NCI-H1417 (cell line): Measurements from ENCODE around the gene JAK2.
"Not testable (repeated sequence)": the region's sequence is repeated elsewhere in the genome, so short reads cannot be mapped to it uniquely, and the experiment has no call there.

ENCODE experiments used
- DNase-seq, 3 experiments: peaks; one replicate each; lab custom pipeline; 2025; lab: John Stamatoyannopoulos, UW

Gene JAK2

DNA sequence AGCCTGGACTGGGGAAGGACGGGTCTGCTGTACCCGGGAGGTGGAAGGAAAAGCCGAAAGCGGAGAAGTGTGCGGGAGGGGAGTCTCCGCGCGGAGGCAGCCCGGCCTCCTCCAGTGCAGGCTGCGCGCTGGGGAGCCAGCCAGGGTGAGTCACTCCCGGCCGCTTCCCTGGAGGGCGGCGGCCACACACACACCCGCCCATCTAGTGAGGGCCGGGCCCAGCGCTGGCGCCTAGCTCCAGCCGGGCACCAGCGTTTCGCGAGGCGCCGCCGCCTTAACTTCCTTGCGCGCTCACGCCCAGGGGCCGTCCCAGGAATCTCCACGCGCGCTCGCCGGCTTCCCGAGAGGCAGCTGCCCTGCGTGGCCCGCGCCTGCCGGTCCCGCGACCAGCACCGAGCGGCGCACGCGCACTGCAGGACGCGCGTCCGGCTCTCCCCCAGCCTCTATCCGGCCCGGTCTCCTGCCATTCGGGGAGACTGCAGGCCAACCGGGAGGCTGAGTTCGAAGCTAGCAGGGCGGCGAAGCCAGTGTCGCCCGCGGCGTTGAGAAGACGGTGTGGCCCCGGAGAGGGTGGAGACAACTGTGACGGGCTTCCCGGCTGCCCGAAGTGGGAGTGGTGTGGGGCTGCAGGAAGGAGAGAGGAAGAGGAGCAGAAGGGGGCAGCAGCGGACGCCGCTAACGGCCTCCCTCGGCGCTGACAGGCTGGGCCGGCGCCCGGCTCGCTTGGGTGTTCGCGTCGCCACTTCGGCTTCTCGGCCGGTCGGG lies at the start of gene JAK2:
Gene JAK2 (plus strand): TSS at position 652 of the 765 bp plus-strand sequence. CDS start 36,716 bp downstream, outside the sequence.
- peak; percentile 69 to 91 (median 91) for DNase-seq

DNA sequence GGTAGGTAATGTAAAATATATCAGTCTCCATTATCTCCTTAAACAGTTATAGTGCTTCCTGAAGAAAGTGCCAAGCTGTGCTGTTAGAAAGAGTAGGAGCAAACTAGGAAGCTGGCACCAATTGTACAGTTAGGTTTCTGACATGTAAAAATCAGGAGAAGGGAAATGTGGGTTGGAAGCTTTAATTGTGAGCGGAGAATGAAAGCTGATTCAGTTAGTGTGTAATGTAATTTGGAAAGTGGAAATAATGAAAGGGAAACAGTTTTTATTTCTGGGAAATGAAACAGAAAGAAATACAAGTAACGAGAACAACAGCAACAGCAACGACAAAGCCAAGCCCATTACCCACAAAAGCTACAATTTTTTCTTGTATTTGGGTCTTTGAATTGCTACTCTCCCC lies 48.8 kb upstream of the JAK2 start:
- DNase-seq: no peak

DNA sequence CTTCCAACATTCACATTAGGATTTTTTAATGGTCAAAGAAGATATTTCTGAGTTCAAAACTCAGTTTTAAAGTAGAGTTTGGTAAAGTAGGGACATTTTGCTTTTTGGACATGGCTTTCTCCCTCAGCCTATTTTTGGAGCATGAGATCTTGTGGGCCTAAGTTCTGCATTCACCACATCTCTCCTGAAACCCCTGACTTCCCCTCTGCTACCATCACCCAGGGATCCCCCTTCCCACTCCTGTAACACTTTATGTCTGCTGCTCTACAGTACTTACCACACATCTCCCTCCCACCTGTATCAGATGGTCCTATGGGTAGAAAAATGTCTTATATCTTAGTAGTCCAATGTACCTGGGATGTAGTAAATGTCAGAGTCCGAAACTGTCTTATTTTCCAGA lies 48.2 kb upstream of the JAK2 start:
- no peak for DNase-seq

DNA sequence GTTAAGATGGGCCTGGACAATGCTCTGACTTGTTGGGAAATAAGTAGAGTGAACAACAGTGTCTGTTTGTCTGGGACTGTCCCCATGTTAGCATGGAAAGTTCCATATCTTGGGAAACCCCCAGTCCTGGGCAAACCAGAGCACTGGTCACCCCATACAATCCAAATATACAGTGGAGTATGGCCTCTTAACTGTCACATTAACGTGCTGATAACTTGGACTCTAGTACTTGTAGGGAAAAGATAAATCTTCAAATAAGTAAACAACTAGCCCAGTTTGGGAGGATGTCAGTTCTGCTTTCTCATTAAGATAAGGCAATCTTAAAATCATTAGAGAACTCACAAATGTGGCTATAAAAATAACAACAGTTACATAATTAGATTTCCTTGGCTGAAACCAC lies 47.6 kb upstream of the JAK2 start:
- no peak for DNase-seq

DNA sequence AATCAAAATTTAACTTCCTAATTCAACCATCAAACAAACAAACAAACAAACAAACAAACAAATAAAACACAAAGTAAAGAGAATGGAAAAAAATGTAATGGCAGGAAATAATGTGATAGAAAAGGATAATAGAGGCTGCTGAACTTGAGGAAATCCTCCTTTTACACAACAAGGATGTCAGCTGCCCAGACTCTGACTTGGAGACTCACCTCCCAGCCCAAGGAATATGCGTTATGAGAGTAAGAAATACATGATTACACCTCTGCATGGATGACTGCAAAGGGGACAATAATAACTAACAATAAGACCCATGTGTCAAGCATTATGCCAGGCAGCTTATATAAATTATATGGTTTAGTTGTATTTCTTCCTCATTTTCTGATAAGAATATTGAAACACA lies 46.6 kb upstream of the JAK2 start:
- no peak for DNase-seq

DNA sequence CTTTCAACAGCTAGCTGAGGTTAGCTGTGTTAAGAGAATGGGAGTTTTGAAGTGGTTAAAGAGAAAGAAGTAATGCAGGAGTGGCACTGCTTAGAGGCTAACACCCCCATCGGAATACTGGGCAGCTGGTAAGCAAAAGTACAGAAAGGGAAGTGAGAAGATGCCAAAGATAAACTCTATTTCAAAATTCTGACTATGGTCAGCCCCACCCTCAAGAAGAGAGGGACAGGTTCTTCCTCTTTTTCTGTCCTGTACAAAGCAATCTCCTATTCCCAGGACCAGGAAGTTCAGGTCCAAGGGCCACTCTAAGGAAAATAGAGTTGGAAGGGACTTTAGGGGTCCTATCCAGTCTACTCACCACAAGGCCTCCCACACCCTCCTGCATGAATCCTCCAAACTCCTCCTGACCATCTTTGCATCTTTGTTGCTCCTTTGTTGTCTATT lies 45.9 kb upstream of the JAK2 start:
- no peak for DNase-seq

DNA sequence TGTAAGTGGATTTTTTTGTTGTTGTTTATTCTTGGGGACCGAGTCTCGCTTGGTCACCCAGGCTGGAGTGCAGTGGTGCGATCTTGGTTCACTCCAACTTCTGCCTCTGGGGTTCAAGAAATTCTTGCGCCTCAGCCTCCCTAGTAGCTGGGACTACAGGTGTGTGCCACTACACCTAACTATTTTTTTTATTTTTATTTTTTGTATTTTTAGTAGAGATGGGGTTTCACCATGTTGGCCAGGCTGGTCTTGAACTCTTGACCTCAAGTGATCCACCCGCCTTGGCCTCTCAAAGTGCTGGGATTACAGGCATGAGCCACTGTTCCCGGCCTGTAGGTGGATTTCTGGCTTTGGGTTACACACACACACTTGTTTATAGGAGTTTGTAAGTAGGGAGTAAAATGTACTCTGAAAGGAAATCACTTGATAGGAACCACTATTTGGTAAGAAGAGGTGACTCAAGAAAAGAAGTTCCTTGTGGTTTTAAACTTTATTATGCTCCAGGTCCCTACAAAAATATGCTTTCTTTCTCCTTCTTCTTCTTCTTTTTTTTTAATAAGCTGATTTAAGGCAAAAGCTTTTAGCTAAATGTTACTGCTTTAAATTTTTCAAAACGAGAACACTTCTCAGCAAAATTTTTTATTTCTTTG lies 42.9 kb upstream of the JAK2 start:
- DNase-seq: not testable (repeated sequence)

DNA sequence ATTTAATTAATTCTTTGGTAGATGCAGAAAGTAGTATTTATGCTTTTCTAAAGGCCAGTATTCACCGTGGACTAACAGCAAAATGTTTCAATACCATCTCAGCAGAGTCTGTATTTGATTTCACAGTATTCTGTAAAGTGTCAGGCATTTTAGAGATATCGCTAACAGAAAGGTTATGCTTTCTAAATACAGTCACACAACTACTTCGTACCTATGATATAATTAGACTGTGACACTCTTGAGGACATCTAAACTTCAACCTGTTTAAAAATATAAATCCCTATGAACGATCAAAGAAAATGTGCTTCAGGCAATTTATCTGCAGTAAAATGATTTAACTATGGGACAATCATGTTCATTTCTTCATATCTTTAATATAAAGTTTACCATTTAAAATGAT lies 41.7 kb upstream of the JAK2 start:
- DNase-seq: no peak

DNA sequence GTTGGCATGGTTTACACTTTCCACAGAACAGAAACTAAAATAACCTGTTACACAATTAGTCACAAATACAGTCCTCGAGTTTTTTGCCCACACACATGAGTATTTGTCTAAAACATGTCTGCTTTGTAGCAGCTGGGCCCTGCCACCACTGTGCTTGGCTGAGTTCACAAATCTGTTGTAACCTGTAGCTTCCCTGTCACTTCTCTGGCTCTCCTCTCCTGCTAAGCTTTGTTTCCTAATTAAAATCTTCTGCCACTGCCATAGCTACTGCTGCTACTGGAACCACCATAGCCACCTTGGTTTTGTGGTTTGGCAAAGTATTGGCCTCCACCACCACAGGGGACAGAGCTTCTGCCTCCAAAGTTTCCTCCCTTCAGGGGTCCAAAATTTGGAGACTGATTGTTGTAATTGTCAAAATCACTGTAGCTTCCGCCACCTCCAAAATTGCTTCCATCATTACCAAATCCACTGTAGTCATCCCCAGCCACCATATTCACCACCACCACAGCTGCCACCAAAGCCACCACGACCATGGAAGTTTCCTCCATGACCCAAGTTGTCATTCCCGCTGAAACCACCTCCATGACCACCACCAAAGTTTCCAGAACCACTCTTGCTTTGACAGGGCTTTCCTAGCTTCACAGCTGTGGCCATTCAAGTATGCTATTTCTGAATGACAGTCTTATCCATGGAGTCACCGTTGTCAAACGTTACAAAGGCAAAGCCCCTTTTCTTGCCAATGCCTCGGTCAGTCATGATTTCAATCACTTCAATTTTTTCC lies 40.5 kb upstream of the JAK2 start:
- not testable (repeated sequence) for DNase-seq

DNA sequence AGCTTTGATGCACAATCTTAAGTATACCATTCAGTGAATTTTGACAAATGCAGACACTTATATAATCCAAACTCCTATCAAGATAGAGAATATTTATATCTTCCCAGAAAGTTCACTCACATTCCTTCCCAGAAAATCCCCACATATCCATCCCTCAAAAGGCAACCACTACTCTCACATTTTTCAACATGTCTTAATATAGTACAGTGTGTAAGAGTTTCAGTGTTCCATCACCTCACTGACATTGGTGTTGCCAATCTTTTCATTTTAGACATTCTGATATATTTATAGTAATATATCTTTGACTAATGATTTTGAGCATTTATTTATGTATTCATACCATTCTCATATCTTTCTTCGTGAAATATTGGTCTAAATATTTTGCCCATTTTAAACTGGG lies 38.1 kb upstream of the JAK2 start:
- DNase-seq: no peak

DNA sequence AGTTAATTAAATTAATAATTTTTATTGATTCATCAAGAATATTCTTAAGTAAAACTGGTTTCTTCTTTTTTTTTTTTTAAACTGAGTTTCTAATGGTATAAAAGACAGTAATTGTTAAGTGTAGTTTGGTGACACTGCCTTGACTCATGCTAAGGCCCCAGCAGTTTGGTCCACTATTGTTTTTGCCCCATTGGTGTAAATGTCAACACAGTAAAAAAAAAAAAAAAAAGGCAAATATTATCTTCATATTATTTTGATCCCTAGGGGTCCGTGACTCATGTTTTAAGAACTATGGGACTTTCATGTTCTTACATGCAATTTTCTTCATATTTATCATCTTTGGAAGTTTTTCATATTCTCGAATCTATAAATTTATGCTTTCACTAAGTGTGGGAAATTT lies 29.2 kb upstream of the JAK2 start:
- DNase-seq: no peak

DNA sequence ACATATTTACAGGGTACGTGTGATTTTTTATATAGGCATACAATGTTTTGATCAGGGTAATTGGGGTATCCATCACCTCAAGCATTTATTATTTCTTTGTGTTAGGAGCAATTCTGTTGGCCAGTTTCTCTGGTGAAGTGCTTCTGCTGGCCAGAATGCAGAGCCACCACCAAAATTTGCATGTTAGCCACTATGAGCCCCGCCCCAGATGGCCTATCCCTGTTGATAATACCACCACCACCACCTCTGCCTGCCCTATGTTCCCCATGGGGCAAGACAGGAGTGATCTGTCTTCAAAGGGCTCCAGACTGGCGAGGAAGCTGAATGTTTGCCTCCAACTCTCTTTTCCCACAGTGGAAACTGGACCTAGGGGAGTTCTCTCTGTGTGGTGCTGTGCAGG lies 26.0 kb upstream of the JAK2 start:
- no peak for DNase-seq

DNA sequence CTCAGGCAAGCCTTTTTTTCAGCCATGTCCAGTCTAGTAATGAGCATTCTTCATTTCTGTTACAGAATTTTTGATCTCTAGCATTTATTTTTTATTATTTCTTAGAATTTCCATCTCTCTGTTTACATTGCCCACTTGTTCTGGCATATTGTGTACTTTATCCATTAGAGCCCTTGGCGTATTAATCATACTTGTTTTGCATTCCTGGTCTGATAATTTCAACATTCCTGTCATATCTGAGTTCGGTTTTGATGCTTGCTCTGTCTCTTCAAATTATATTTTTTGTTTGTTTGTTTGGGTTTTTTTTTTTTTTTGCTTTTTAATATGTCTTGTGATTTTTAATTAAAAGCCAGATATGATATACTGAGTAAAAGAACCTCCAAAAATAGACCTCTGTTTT lies 23.0 kb upstream of the JAK2 start:
- no peak for DNase-seq

DNA sequence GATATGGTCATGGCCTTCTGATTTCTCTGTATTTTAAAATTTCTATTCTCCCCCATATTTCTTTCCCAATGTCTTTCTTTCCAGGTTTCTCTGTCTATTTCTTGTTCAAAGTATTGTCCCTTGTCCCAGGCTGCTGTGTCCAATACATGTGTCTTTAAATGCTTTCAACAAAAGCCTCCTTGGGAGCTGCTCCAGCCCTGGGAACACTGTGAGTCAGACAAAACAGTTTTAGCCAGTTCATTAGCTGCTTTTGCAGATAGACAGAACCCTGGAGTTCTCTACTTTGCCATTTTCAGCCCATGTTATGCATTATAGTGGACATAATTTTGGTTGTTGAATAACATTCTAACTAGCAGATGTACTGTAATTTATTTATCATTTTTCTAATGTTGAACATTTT lies 20.5 kb upstream of the JAK2 start:
- DNase-seq: no peak

DNA sequence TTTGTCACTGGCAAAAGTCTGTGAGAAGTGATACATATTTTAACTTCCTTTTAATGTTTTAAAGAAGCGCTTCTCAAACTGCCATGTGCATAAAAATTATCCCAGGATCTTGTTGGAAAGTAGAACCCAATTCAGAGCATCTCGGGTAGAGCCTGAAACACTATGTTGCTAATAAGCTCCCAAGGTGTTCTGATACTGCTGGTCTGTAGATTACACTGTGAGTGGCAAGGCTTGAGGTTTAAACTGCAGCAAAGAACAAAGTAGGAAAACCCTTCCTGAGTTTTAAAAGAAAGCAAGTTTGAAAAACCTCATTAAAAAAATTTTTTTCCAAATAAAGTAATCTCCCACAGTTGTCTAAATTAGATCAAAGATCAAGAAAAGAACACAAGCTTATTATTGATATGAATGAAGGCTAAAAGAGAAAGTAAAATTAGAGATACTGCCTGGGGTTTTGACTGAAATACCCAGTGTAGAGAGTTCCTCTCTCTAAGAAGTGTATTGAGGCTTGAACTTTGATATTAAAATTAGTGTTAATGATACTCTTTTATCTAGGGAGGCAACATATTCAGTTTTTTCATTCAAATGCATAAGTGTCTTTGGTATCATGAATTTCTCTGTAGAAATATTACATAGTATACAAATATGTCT lies 19.8 kb upstream of the JAK2 start:
- no peak for DNase-seq

DNA sequence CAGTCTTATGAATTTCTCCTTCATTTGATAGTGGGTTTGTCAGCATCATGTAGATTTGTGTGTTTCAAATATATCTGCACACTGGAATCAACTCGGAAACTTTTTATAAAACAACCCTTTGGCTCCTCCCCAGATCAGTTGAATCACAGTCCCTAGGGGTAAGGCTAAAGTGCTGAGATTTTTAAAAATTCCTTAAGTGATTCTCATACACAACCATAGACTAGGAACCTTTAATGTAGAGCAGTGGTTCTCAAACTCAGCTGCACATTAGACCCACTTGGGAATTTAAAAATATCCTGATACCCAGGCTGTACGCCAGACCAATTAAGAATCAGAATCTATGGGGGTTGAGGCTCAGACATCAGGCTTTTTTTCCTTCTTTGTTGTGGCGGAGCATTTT lies 17.5 kb upstream of the JAK2 start:
- DNase-seq: no peak

DNA sequence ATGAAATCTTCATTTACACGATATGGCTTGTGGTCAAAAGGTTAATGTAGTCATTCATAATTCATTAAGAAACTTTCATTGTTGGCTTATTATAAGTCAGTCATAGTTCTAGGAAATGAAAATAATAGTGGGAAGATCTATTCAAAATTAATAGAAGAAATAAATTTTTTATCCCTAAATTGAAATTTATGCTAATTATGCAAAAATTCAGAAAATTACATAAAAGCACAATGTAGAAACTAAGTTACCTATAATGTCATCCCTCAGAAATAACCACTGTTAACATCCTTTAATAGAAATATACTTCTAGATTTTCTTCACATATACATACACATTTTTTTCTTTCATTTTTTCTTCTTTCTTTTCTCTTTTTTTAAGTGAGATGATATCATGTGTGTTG lies 15.9 kb upstream of the JAK2 start:
- no peak for DNase-seq

DNA sequence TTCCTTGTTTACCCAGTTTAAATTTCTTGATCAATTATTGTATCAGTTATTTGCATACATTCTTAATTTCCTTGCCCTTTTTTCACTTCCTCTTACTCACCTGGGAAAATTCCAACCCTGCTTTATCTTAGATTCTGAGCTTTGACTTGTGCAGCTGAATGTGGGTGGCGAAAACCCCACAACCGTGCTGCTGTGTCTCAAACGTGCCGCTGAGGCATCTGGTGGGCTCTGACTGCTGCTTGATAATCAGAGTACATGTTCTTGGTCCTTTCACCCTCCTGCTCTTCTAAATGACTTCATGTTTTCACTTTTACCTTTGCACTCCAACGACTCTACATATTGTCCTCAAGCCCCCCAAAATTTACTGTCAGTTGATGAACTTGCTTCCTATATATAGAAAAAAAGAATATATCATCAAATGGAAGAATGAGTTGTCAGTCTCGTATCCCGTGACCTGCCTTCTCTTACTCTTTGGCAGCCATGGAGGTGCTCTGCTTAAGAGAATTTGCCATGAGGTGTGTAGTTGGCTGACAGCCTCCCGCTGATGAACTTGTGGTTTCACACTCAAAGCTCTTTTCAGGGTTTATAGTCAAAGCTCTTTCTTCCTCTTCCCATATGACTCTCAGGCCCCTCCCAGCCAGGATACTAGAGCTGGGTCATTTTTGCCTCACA lies 14.0 kb upstream of the JAK2 start:
- DNase-seq: no peak

DNA sequence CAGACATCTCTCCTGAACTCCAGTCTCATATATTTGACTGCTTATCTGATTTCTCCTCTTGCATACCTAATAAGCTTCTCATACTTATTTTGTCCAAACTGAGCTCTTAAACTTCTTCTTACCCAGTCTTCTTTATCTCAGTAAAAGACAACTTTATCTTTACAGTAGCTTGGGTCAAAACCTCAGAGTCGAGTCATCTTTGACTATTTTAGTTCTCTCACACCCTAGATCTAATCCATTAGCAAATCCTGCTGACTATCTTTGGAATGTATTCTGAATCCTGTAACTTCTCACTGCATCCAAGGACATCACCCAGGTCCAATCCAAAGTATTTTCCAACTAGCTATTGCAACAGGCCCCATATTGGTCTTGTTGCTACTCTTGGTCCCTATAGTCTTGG lies 11.8 kb upstream of the JAK2 start:
- DNase-seq: no peak

DNA sequence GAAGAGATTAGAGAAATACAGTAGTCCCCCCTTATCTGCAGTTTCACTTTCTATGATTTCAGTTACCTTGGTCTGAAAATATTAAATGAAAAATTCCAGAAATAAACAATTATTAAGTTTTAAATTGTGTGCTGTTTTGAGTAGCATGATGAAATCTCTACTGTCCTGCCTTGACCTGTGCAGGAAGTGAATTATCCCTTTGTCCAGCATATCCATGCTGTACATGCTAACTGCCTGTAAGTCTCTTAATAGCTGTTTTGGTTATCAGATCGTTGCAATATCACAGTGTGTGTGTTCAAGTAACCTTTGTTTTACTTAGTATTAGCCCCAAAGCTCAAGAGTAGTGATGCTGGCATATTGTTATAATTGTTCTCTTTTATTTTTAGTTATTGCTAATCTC lies 11.2 kb upstream of the JAK2 start:
- no peak for DNase-seq

DNA sequence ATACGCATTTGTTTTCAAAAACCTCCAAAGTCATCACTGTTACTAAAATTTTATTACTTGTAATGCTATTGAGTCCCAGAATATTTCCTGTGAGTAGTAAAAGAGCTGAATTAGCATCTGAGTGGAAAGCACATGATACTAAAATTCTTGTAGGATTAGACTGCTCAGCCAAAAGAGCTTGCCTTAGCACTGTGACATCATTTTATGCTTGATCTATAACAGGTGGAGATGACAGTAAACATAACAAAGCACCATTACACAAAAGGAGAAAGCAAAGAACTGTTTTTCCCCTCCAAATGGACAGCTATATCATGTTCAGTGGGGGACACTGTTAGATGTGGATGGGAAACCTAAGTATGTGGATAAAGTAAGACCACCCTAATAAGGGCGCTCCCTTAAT lies 5.8 kb upstream of the JAK2 start:
- no peak for DNase-seq
